Erythroblast (primary cell): ENCODE results near the gene PIK3R6.

Experiments used
- GATA1 ChIP-seq: IDR thresholded peaks from 2 replicates; pipeline ENCODE4 v1.6.1; 2011; ENCODE audit warnings: low read depth, mild to moderate bottlenecking, control low read depth, low read length, moderate library complexity
- POLR2A ChIP-seq: IDR thresholded peaks from 2 replicates; pipeline ENCODE4 v1.6.1; 2011; ENCODE audit warnings: mild to moderate bottlenecking, low read length

- no peak for TF ChIP-seq POLR2A
- TF ChIP-seq GATA1, result no peak
Measured at GRCh38 chr17:8875957-8876356, 8.5 kb upstream of the PIK3R6 start.
